ENCODE measurements around the gene FBXW7.
A peak's percentile ranks its signal among the peaks of the same experiment; 100 is the strongest.

The FBXW7 gene

DNA sequence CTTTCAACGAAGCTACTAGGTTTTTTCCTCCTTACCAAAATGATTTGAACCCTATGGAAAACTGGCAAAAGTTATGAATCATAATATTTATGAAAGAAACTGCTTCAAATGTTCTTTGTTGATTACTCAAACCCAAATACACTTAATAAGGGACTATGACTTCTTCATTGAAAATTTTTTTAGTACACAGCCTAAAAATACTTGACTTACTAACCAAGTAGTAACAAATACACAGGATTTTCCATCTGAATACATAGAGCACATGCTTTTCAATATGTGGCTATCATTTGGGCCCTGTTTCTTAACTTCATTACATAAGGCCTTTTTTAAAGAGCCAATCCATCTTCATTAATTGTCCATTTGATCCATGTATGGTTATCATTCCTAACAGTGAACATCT lies 171.5 kb downstream of the FBXW7 start:
- TF ChIP-seq, protein P1, sequence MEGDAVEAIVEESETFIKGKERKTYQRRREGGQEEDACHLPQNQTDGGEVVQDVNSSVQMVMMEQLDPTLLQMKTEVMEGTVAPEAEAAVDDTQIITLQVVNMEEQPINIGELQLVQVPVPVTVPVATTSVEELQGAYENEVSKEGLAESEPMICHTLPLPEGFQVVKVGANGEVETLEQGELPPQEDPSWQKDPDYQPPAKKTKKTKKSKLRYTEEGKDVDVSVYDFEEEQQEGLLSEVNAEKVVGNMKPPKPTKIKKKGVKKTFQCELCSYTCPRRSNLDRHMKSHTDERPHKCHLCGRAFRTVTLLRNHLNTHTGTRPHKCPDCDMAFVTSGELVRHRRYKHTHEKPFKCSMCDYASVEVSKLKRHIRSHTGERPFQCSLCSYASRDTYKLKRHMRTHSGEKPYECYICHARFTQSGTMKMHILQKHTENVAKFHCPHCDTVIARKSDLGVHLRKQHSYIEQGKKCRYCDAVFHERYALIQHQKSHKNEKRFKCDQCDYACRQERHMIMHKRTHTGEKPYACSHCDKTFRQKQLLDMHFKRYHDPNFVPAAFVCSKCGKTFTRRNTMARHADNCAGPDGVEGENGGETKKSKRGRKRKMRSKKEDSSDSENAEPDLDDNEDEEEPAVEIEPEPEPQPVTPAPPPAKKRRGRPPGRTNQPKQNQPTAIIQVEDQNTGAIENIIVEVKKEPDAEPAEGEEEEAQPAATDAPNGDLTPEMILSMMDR (IDR thresholded peaks at IDR 0.05; ENCODE audit: insufficient read depth, low read length, poor library complexity, severe bottlenecking) = no peak
- no peak for DNase-seq (ENCODE audit: extremely low read depth, insufficient read length)
- Histone ChIP-seq H3K36me3 (ENCODE audit: control insufficient read depth, insufficient read depth, low read length) (peaks cover 2% of the 10 kb centered on the region; the same call in 1 of the 2 replicates), H3K27me3 (replicated peaks; ENCODE audit: control insufficient read depth, insufficient read depth, low read length) (no peaks in the 10 kb centered on the region), H3K4me3 (replicated peaks; ENCODE audit: low read depth, low read length) (no peak overlapping the region)

DNA sequence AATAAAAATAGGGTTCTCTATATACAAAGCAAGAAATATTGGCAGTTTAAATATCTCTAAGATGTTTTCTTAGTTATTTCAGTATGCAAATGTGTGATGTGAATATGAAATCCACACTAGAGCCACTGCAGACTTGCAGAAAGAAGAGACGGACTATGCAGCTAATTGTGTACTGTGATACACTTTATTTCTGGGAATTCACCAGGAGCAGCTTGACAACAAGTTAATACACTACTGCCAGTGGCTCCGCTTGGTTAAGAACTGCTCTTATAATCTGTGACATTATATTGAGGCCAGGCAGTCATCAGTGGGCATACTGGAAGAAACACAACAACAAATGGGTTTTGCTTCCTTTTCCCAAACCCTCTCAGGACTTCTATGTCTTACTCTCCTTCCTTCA lies 172.0 kb downstream of the FBXW7 start:
- TF ChIP-seq, protein P1 (IDR thresholded peaks at IDR 0.05; ENCODE audit: insufficient read depth, low read length, poor library complexity, severe bottlenecking) = no peak
- no peaks in the 10 kb centered on the region for H3K27me3 ChIP-seq (replicated peaks; ENCODE audit: control insufficient read depth, insufficient read depth, low read length)
- H3K4me3 ChIP-seq (replicated peaks; ENCODE audit: low read depth, low read length) = no peak overlapping the region
- DNase-seq (ENCODE audit: extremely low read depth, insufficient read length) = no peak
- peaks cover 2% of the 10 kb centered on the region; the same call in 1 of the 2 replicates for H3K36me3 ChIP-seq (ENCODE audit: control insufficient read depth, insufficient read depth, low read length)

DNA sequence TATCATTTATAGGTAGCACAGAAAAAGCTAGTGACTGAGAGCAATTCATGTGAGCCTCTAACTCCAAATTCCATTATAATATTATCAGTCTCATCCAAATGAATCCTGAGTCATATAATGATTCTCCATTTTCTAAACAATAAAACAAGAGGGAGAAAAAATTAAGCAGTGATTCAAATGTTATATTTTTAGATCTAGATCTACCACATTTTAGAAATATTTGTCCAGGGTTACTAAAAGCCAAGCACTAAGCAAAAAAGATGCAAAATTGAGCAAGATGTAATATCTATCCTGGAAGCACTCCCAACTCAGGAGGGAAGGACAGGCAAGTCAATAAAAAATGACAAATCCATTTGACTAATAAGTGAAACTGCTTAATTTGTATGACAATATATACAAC lies 172.8 kb downstream of the FBXW7 start:
- DNase-seq (ENCODE audit: extremely low read depth, insufficient read length) = no peak

DNA sequence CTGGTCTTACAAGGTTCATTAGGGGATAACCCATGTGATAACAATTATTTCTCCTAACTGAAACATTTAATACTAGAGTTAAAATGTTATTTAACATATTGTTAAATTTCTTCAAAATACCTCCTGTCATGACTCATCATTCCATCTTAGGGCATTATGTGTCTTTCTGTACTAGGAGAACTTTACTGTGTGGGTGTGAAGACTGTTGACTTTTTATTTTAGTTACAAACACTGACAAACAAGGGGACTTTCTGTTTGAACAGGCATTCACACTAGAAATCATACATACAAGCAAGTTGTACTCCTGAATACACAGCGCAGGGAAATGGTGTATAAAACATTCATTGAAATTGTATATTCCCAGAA lies 175.9 kb downstream of the FBXW7 start:
- peak; percentile 32 for DNase-seq (ENCODE audit: extremely low read depth, insufficient read length)

More for the DNA sequence above, 172.8 kb downstream of the FBXW7 start:
- TF ChIP-seq, protein P1 (IDR thresholded peaks at IDR 0.05; ENCODE audit: insufficient read depth, low read length, poor library complexity, severe bottlenecking) = no peak
- Histone ChIP-seq H3K27me3 (replicated peaks; ENCODE audit: control insufficient read depth, insufficient read depth, low read length) (no peaks in the 10 kb centered on the region), H3K36me3 (ENCODE audit: control insufficient read depth, insufficient read depth, low read length) (peaks cover 2% of the 10 kb centered on the region; the same call in 1 of the 2 replicates), H3K4me3 (replicated peaks; ENCODE audit: low read depth, low read length) (no peak overlapping the region)

DNA sequence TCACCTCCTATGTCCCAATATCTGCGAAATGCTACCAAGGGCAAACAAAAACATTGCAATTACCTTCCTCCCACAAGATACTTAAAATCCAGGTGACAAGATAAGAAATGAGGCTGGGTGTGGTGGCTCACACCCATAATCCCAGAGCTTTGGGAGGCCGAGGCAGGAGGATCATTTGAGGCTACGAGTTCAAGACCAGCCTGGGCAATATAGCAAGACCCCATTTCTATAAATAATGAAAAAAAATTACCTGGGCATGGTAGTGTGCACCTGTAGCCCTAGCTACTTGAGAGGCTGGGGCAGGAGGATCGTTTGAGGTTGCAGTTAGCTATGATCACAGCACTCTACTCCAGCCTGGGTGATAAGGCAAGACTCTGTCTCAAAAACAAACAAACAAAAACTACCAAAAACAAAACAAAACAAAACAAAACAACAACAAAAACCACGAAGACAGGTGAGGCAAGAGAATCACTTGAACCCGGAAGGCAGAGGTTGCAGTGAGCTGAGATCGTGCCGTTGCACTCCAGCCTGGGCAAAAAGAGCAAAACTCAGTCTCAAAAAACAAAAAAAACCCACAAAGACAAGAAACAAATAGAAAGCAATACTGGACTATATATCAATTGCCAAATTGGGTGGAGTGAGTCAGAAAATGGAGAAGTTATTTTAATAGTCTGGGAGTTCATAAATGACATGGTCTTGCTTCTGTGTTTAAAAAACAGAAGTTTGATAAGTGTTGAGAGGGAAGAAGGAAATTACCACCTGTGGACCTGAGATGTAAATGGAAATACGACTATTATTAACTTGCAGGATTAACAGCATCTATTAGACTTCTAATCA lies 176.5 kb downstream of the FBXW7 start:
- Histone ChIP-seq H3K36me3 (ENCODE audit: control insufficient read depth, insufficient read depth, low read length) (no peaks in the 10 kb centered on the region), H3K27me3 (replicated peaks; ENCODE audit: control insufficient read depth, insufficient read depth, low read length) (no peaks in the 10 kb centered on the region), H3K4me3 (replicated peaks; ENCODE audit: low read depth, low read length) (no peak overlapping the region)
- peak; percentile 40 for DNase-seq (ENCODE audit: extremely low read depth, insufficient read length)
- TF ChIP-seq, protein P1 (IDR thresholded peaks at IDR 0.05; ENCODE audit: insufficient read depth, low read length, poor library complexity, severe bottlenecking) = no peak

More for the DNA sequence above, 175.9 kb downstream of the FBXW7 start:
- Histone ChIP-seq H3K4me3 (replicated peaks; ENCODE audit: low read depth, low read length) (no peak overlapping the region), H3K27me3 (replicated peaks; ENCODE audit: control insufficient read depth, insufficient read depth, low read length) (no peaks in the 10 kb centered on the region), H3K36me3 (ENCODE audit: control insufficient read depth, insufficient read depth, low read length) (no peaks in the 10 kb centered on the region; the same call in 1 of the 2 replicates)
- TF ChIP-seq, protein P1 (IDR thresholded peaks at IDR 0.05; ENCODE audit: insufficient read depth, low read length, poor library complexity, severe bottlenecking) = no peak

Data from GM06990 (cell line).